ENCODE measurements around the gene NUP43.
"Not testable (repeated sequence)": the region's sequence is repeated elsewhere in the genome, so short reads cannot be mapped to it uniquely, and the experiment has no call there.

Gene NUP43

GRCh38 chr6:149683256-149683859 is 63.0 kb downstream of the NUP43 start:
- no peak for DNase-seq

- DNase-seq: not testable (repeated sequence)
Measured at GRCh38 chr6:149681845-149682244, 64.5 kb downstream of the NUP43 start.

GRCh38 chr6:149681209-149681608 is 65.1 kb downstream of the NUP43 start:
- no peak for DNase-seq

GRCh38 chr6:149680503-149680902 is 65.8 kb downstream of the NUP43 start:
- DNase-seq: no peak
